ENCODE measurements around the gene PRUNE1.

GRCh38 chr1:151002611-151003010 lies 5.6 kb upstream of the PRUNE1 start:
- TF ChIP-seq CTCF (IDR thresholded peaks at IDR 0.05) (no peak), POLR2A (IDR thresholded peaks at IDR 0.05) (peak in 1 of 2 donors; percentile 79)

All from thyroid gland (tissue), 4 donors.